Activated CD4-positive, alpha-beta T cell treated with anti-CD3 and anti-CD28 coated beads for 24 hours (primary cell): ENCODE measurements around the gene PIKFYVE.
A peak's percentile ranks its signal among the peaks of the same experiment; 100 is the strongest.
"Not testable (repeated sequence)": the region's sequence is repeated elsewhere in the genome, so short reads cannot be mapped to it uniquely, and the experiment has no call there.

Source experiments
- DNase-seq, 2 donors: peaks; one replicate each; pipeline ENCODE4 v3.0.0-alpha.2; 2020; ENCODE audit warnings: low read depth in 2 of 2

The PIKFYVE gene, protein sequence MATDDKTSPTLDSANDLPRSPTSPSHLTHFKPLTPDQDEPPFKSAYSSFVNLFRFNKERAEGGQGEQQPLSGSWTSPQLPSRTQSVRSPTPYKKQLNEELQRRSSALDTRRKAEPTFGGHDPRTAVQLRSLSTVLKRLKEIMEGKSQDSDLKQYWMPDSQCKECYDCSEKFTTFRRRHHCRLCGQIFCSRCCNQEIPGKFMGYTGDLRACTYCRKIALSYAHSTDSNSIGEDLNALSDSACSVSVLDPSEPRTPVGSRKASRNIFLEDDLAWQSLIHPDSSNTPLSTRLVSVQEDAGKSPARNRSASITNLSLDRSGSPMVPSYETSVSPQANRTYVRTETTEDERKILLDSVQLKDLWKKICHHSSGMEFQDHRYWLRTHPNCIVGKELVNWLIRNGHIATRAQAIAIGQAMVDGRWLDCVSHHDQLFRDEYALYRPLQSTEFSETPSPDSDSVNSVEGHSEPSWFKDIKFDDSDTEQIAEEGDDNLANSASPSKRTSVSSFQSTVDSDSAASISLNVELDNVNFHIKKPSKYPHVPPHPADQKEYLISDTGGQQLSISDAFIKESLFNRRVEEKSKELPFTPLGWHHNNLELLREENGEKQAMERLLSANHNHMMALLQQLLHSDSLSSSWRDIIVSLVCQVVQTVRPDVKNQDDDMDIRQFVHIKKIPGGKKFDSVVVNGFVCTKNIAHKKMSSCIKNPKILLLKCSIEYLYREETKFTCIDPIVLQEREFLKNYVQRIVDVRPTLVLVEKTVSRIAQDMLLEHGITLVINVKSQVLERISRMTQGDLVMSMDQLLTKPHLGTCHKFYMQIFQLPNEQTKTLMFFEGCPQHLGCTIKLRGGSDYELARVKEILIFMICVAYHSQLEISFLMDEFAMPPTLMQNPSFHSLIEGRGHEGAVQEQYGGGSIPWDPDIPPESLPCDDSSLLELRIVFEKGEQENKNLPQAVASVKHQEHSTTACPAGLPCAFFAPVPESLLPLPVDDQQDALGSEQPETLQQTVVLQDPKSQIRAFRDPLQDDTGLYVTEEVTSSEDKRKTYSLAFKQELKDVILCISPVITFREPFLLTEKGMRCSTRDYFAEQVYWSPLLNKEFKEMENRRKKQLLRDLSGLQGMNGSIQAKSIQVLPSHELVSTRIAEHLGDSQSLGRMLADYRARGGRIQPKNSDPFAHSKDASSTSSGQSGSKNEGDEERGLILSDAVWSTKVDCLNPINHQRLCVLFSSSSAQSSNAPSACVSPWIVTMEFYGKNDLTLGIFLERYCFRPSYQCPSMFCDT (N-terminal part only)

DNA sequence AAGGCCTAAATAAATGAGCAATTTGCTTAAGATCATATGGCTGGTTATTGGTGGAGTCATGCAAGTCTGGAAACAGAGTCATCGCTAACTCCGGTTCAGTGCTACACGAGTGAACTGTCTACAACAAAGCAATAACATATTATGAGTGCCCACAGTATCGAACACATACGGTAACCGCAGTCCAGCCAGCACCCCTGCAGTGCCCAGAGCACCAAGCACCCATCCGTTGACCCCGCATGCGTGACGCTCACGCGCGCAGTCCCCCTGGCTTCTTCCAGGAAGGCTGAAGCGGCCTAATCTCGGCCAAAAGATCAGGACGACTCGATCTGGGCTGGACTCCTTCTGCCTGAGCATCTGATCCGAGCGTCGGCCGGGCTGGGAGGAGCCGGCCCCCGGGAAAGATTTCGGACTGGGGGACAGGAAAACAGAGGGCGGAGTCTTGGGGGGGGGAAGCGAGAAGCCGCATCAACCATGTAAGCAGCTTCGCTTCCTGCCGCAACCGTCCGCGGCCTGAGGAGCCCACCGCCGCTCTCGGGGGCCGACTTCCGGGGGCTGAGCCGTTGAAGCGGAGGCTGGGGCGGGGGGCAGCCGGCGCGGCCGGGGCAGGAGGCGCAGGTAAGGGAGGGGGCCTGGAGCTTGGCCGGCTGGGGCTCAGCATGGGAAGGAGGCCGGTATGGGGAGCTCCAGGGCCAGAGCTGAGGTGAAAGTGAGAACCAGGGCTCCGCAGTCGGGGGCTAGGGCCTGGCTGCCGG is at the start of gene PIKFYVE:
TSS of gene PIKFYVE (plus strand) at position 455 of the 752 bp plus-strand sequence. CDS start 5,265 bp downstream, outside the sequence.
- DNase-seq = peak; percentile 81 to 85

GRCh38 chr2:208221873-208222272 is 44.2 kb upstream of the PIKFYVE start:
- not testable (repeated sequence) for DNase-seq

- DNase-seq = no peak
Observed at GRCh38 chr2:208222351-208222750, 43.7 kb upstream of the PIKFYVE start.

GRCh38 chr2:208224802-208225201 is 41.3 kb upstream of the PIKFYVE start:
- DNase-seq = no peak

- no peak for DNase-seq
Observed at GRCh38 chr2:208227581-208228232, 38.3 kb upstream of the PIKFYVE start.

- DNase-seq = no peak
Observed at GRCh38 chr2:208228476-208228875, 37.6 kb upstream of the PIKFYVE start.

- no peak for DNase-seq
Observed at GRCh38 chr2:208234786-208235185, 31.3 kb upstream of the PIKFYVE start.

DNA sequence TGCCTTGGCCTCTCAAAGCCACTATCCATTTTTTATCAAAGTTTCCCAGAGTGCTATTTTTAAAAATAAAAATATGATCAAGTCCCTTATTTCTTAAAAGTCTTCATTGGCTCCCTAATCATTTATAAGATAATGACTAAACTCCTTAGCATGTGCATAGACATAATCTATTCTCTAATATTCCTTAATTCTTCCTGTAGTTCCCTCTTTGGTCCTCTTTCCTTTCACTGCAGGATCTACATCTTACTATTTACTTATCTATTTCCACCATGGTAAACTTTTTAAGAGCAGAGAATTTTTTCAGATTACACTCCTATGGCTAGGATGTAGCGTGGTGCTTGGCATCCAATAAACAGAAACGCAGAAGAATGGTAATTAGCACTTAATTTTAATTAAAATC is 30.2 kb upstream of the PIKFYVE start:
- no peak for DNase-seq

GRCh38 chr2:208239770-208240493 is 26.1 kb upstream of the PIKFYVE start:
- no peak for DNase-seq

DNA sequence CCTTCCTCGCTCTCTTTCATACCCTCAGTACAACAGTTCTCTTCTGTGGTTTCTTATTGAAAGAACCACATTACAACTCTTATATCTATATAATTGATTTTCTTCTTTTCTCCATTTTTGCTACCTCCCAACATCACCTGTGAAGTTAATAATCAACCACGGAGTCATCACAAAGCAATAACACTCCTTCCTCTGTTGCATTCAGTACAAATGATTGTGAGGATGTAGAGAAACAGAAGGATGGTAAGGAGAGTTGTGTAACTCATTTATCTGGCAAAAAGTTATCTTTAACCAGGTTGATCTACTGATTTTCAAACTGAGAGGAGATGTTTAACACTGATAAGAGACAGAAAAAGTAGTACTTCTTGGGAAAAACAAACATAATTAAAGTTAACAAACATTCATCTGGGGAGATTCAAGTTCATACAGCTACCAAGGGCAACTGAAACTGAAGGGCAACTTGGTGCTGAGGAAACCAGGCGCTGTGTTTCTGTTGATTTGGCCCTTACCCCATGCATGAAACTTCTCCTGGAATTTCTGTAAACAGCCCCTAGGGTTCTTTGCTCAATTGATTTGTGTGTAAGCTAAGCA is 25.3 kb upstream of the PIKFYVE start:
- no peak for DNase-seq

- DNase-seq = no peak
Observed at GRCh38 chr2:208244422-208244821, 21.6 kb upstream of the PIKFYVE start.

- no peak for DNase-seq
Observed at GRCh38 chr2:208245746-208246145, 20.3 kb upstream of the PIKFYVE start.

- DNase-seq = no peak
Observed at GRCh38 chr2:208248601-208249000, 17.5 kb upstream of the PIKFYVE start.

DNA sequence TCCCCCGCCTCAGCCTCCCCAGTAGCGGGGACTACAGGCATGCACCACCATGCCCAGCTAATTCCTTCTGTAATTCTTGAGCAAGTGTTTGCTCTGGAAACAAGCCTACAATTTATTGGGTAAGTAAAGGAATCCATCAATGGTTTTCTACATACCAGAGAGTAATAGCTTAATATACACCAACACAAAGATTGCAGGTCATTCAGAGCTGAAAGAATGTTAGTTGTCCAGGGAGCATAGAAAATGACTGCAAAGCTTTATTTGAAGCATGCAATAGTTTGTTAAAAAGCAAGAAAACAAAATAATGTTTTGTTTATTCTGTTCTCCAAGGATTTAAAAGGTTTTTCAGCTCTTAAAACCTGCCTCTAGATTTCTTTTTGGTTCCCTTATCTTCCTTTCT is 16.8 kb upstream of the PIKFYVE start:
- DNase-seq = no peak

DNA sequence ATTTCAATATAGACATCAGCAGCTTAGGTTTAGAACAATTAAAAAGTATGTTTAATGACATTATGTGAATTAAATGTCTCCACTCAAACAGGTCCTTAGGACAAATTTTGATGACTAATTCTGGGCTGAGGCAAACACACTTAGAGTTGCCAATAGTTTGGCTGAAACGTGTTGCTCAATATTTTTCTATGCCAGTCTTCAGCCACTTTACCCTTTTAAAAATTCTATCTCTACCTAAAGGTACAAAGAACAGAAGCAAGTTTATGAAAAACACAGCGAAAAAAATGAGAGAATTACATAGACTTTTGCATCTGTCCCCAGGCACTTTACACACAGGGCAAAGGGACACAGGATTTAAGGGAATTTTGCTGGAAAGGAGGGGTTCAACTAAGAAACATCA is 15.7 kb upstream of the PIKFYVE start:
- DNase-seq = no peak

GRCh38 chr2:208251098-208251497 is 15.0 kb upstream of the PIKFYVE start:
- no peak for DNase-seq

DNA sequence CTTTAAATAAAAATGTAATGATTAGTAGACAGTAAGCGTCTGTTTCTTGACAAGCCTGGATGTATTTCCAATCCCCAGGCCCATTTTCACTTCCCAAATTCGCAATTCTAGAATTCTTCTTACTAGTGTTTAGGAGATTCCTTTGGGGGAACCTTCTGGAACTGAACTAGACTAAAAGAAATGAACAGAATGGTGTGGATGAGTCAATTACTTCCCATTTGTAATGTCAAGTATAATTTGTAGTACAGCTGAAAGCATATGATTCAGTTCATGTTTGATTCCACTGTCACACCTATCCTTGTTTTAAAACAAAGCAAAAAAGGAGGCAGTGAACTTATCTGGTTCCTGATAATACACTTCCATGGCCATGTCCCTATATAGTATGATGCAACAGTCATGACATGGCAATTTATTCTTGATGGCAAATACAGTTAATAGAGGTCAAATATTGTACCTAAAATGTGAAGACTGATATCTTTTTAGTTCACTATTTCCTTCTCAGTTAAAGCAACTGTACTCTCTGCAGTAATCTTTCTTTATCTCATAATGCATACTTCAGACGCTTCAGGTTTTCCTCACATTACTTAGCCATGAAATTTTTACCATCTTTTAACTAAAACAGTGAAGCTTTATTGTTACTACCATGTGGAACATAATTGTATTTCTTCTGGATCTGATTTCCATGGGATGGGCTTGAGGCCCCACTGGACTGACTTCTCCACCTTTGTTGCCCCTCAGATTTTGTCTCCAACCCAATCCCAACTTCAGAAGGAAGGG is 13.2 kb upstream of the PIKFYVE start:
- no peak for DNase-seq

- DNase-seq = no peak
Observed at GRCh38 chr2:208253600-208254117, 12.4 kb upstream of the PIKFYVE start.
